ENCODE data around the gene IFITM2. TPM values are rescaled to one million over a fixed set of nuclear protein-coding genes. Genes with fewer than 3 reads are reported as not detected.

The IFITM2 gene
- total and polyA plus RNA-seq, 2 of the 13 experiments (the other 11 are each of a cell fraction or from before 2014, with no cell fraction given): 13.8 to 267 TPM

- FAIRE-seq: no peak
- Histone ChIP-seq H3K36me3 (replicated peaks in 1 of 2; ENCODE audit: control insufficient read depth in 1 of 2, insufficient read depth in 2 of 2, low read length in 2 of 2) (no peaks in the 10 kb centered on the region), H4K20me1 (ENCODE audit: insufficient read depth, low read length) (no peaks in the 10 kb centered on the region), H3K4me3 (replicated peaks in 1 of 3; ENCODE audit: insufficient read depth in 1 of 3, low read depth in 2 of 3, low read length in 3 of 3) (peak overlapping the region in 1 of 3 experiments; percentile 52; a peak in 2 of 6 replicates), H3K4me2 (ENCODE audit: low read depth, low read length) (peak overlapping the region; percentile 67), H3K79me2 (ENCODE audit: insufficient read depth, low read length) (no peaks in the 10 kb centered on the region), H3K4me1 (ENCODE audit: insufficient read depth, low read length) (peaks cover 35% of the 10 kb centered on the region), H3K9ac (ENCODE audit: insufficient read depth, low read depth, low read length) (0 out of 2 replicates have a peak overlapping the region, but pooled peaks have one; percentile 22), H3K27ac (ENCODE audit: extremely low read length, insufficient read depth, low read length) (no peak overlapping the region), H3K27me3 (ENCODE audit: control insufficient read depth in 1 of 2, insufficient read depth in 2 of 2, low read length in 2 of 2) (peaks cover 11 to 20% of the 10 kb centered on the region in 2 experiments), H3K9me3 (ENCODE audit: low read length) (no peaks in the 10 kb centered on the region), H2AFZ (ENCODE audit: low read length) (no peak overlapping the region)
- in situ Hi-C loops (cut with HindIII; ENCODE audit: extremely low pct_ligation_motif_present, low pct_unique_long_range_greater_than_20kb) (no loop called here), intact Hi-C loops (cut with micrococcal nuclease; ENCODE audit: unreplicated experiment) (no loop called here)
- CTCF ChIA-PET (ENCODE audit: low intra/inter-chr PET ratio, low total read pairs): no interaction called here
- WGBS (ENCODE audit: low lambda C conversion rate): no CpG with 5 or more reads among the region's 15 CpGs
- TF ChIP-seq ZFP91 (CRISPR knock-in tag; IDR thresholded peaks at IDR 0.05; ENCODE audit: borderline replicate concordance): 0 out of 2 replicates have a peak, but pooled peaks have one; percentile 12
- no peak for TF ChIP-seq NKX3-1 (CRISPR knock-in tag; IDR thresholded peaks at IDR 0.05)
- TF ChIP-seq PLRG1 (conservative IDR thresholded peaks at IDR 0.05): no peak
- TF ChIP-seq SOX5 (CRISPR knock-in tag; IDR thresholded peaks at IDR 0.05; ENCODE audit: borderline replicate concordance): no peak
- no peak for TF ChIP-seq ZBTB46 (CRISPR knock-in tag; IDR thresholded peaks at IDR 0.05; ENCODE audit: borderline replicate concordance)
- TF ChIP-seq HES4 (CRISPR knock-in tag; IDR thresholded peaks at IDR 0.05; ENCODE audit: borderline replicate concordance): no peak
- TF ChIP-seq ZSCAN9 (CRISPR knock-in tag; IDR thresholded peaks at IDR 0.05; ENCODE audit: borderline replicate concordance): no peak
- TF ChIP-seq HNRNPL (IDR thresholded peaks at IDR 0.05; ENCODE audit: low read depth, low read length): 0 out of 2 replicates have a peak, but pooled peaks have one; percentile 53
- peak; percentile 75 for TF ChIP-seq CREB1 (IDR thresholded peaks at IDR 0.05)
- no peak for TF ChIP-seq CREB1 (CRISPR knock-in tag; IDR thresholded peaks at IDR 0.05)
- peak; percentile 84 for TF ChIP-seq AGO1 (IDR thresholded peaks at IDR 0.05; ENCODE audit: low read depth, low read length, poor library complexity, severe bottlenecking)
- TF ChIP-seq AGO2 (optimal IDR thresholded peaks at IDR 0.05; ENCODE audit: low read depth, low read length): peak; percentile 18
- BruUV-seq (replicated peaks): no TSS peak
- POLR2A ChIA-PET: interaction anchor here (1.5 kb wide), 1 partner anchor 57 kb away, joined by 3 read pairs; no protein-coding TSS in a partner anchor
- ATAC-seq: peak; percentile 30
- DNase-seq (ENCODE audit: low spot score): no peak
These were observed 9.1 kb upstream of the IFITM2 start for GRCh38 chr11:298406-299065.

Measured in HepG2 (cell line).